Central memory CD4-positive, alpha-beta T cell (primary cell): ENCODE measurements around the gene ECE2.

Experiments
- DNase-seq: peaks from one replicate; pipeline ENCODE4 v3.0.0; 2022
- total RNA-seq, 3 experiments: gene quantifications; one replicate each; lab custom pipeline; 2026; lab: John Stamatoyannopoulos, UW

Gene ECE2
- 0 reads per million in 3 experiments for total RNA-seq

DNA sequence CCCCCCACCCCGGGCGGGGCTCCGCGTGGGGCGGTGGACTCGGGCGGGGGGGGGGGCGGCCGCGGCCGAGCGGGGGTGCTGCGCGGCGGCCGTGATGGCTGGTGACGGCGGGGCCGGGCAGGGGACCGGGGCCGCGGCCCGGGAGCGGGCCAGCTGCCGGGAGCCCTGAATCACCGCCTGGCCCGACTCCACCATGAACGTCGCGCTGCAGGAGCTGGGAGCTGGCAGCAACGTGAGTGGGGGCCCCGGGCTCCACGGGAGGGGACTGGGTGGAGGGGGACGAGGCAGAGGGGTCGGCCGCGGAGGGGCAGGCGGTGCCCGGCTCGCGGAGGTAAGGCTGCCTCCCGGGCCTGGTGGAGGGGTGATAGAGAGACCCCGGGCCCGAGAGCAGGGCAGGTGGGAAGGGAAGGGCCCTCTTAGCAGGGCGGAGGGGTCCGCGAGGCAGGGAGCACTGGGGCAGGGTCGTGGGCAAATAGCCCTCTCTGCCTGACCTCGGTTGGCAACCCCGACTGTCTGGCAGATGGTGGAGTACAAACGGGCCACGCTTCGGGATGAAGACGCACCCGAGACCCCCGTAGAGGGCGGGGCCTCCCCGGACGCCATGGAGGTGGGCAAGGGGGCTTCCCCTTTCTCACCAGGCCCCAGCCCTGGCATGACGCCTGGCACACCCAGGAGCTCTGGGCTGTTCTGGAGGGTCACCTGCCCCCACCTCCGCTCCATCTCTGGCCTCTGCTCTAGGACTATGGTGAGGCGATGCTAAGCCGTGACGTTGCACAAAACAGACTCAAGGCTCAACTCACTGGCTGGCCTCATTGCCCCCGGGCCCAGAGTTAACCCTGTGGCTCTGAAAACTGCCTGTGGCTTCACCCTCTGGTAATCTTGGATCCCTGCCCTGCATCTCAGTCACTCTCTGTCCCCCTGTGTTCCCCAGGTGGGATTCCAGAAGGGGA, at the start of gene ECE2:
Gene ECE2, plus strand, starts transcription at position 62 of the 950 bp plus-strand sequence. Its CDS starts 132 bp downstream, at position 194.
- no peak for DNase-seq

DNA sequence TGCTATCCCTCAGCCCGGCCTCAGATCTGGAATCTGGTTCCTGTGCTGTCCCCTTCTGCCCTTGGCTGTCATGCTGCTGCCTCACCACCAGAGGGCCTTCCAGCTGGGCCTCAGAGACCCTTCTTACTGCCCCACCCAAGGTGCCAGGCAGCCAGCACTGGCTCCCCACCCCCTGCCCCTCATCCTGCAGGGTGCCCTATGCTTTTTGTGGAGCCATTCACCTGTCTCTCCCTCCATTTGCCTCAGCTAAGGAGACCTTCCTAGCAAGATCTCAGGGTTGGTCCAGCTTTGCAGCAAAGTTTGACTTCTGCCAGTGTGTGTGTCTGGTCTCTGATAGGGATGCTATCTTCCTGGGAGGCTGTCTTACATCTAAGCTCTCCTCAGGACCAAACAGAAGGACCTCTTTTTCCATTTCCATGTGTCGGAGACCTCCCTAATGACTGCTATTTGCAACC, 48.3 kb upstream of the ECE2 start:
- peak; percentile 51 for DNase-seq

- DNase-seq = no peak
Observed at GRCh38 chr3:184228376-184229137, 47.3 kb upstream of the ECE2 start.

- DNase-seq = peak; percentile 68
Observed at GRCh38 chr3:184229394-184230080, 46.3 kb upstream of the ECE2 start, which contains the start of gene VWA5B2. Gene VWA5B2, plus strand, starts transcription at chr3:184229585. Its CDS starts 944 bp downstream, at chr3:184230529.

DNA sequence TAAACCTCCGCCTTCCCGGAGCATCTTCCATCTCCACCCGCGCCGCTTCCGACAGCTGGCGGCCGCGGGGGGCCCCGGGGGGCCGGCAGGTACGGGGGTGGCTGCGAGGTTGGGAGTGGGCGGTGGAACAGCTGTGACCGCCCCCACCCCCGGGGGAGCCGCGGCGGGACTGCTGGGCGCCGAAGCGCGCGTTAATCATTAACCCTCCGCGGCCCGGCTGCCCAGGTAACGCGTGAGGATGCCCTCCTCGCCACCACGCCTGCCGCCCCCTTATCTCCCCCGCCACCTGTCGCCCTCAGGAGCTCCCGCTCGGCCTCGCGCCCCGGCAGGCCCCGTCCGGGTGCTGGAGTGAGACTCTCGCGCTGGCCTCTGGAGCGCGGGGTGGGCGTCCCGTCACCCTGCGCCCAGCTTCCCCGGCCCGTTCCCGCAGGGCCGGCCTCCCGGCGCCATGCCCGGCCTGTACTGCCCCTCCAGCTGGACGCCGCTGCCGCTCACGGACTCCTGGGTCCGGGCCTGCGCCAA, 45.7 kb upstream of the ECE2 start:
- DNase-seq = no peak

DNA sequence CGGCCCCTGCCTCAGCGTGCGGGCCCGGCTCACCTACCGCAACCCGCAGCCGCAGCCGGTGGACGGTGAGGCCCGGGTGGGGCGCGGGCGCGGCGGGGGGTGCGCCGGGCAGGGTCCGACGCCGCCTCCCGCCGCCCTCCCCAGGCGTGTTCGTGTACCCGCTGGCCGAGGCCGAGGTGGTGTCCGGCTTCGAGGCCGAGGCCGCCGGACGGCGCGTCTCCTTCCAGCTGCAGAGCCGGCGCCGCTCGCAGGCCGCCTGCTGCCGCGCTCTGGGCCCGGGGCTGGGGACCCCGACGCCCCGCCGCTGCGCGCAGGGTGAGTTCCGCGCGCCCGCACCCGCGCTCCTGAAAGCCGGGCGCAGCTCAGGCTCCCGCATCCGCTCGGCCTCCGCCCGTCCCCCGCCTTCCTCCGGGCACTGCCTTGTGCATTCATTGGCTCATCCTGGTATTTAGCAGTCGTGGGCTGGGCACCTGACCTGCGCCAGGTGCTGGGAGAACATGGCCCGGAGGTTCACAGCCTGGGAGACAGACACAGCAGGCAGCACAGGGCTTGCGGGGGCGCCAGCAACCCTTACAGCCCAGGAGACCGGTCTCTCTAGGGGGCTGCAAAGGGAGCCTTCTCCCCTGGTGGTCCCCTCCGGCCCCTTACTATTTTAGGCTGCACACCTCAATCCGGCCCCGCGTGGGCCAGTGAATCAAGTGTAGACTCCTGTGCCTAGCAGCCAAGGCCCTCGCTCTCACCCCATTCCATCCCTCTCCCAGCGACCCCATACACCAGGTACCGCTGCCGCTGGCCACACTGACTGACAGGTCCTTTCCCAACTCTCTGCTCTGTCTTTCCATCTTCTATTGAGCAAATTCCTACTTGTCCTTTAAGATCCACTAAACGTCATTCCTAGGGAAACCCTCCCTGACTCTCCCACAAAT, 45.0 kb upstream of the ECE2 start:
- no peak for DNase-seq

GRCh38 chr3:184231671-184232070, 44.2 kb upstream of the ECE2 start:
- no peak for DNase-seq

- DNase-seq = no peak
Observed at GRCh38 chr3:184233127-184233843, 42.5 kb upstream of the ECE2 start.

DNA sequence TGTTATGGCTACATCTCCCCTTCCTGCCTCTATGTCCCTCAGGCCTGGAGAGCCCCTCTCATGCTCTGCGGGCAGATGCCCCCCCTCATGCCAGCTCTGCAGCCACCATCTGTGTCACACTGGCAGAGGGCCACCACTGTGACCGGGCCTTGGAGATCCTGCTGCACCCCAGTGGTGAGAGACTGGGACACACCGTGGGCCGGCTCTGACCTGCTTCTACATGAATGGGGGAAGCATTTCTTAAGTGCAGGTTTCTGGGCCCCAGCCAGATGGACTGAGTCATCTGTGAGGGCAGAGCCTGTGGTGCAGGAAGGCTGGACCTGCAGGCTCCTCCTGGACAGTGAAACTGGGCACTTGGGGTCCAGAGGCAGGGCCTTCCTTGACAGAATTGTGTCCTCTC, 41.6 kb upstream of the ECE2 start:
- DNase-seq = no peak

- DNase-seq = no peak
Observed at GRCh38 chr3:184234671-184235380, 41.0 kb upstream of the ECE2 start.

- DNase-seq = no peak
Observed at GRCh38 chr3:184235381-184236032, 40.3 kb upstream of the ECE2 start.

DNA sequence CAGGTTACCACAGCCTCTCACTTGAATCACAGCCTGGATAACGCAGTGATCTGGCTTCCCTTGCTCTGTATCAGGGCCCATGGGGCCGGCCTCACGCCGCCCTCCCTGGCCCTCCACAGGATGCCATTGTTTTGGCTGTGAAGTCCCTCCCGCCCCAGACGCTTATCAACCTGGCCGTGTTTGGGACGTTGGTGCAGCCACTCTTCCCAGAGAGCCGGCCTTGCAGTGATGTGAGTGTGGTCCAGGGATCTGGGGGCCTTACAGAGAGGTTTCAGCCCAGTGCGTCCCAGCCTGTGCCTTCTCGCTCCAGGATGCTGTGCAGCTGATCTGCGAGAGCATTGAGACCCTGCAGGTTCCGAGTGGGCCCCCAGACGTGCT, 39.8 kb upstream of the ECE2 start:
- no peak for DNase-seq

- no peak for DNase-seq
Observed at GRCh38 chr3:184236636-184237035, 39.2 kb upstream of the ECE2 start.

DNA sequence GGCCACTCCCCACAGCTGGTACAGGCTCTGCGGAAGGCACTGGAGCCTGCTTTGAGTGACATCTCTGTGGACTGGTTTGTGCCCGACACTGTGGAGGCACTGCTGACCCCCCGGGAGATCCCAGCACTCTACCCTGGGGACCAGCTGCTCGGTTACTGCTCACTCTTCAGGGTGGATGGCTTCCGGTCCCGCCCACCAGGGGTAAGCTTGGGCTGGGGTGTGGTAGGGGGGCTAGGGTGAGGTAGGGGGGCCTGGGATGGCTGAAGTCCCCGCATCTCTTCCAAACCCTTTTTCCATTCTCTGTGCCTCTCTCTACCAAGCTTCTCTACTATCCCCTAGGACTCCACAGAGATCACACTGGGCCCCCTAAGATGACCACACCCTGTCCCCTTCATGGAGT, 38.6 kb upstream of the ECE2 start:
- no peak for DNase-seq

GRCh38 chr3:184237807-184238206, 38.0 kb upstream of the ECE2 start:
- no peak for DNase-seq

DNA sequence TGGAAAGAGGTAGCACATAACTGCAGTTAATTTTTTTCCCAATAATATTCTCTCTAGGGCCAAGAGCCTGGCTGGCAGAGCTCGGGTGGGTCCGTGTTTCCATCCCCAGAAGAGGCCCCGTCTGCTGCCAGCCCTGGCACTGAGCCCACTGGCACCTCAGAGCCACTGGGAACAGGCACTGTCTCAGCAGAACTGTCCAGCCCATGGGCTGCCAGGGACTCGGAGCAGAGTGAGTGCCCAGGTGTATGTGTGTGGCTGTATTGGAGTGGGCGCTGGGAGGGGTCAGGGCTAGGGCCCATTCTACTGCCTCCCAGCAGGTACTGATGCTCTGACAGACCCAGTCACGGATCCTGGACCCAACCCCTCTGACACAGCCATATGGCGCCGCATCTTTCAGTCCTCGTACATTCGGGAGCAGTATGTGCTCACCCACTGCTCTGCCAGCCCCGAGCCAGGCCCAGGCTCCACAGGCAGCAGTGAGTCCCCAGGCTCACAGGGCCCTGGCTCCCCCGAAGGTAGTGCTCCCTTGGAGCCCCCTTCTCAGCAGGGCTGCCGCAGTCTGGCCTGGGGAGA, 37.5 kb upstream of the ECE2 start:
- no peak for DNase-seq

- DNase-seq = no peak
Observed at GRCh38 chr3:184239221-184239620, 36.6 kb upstream of the ECE2 start.

GRCh38 chr3:184239708-184240107, 36.1 kb upstream of the ECE2 start:
- no peak for DNase-seq
